Measurements from ENCODE around the gene MCOLN2.

The MCOLN2 gene

DNA sequence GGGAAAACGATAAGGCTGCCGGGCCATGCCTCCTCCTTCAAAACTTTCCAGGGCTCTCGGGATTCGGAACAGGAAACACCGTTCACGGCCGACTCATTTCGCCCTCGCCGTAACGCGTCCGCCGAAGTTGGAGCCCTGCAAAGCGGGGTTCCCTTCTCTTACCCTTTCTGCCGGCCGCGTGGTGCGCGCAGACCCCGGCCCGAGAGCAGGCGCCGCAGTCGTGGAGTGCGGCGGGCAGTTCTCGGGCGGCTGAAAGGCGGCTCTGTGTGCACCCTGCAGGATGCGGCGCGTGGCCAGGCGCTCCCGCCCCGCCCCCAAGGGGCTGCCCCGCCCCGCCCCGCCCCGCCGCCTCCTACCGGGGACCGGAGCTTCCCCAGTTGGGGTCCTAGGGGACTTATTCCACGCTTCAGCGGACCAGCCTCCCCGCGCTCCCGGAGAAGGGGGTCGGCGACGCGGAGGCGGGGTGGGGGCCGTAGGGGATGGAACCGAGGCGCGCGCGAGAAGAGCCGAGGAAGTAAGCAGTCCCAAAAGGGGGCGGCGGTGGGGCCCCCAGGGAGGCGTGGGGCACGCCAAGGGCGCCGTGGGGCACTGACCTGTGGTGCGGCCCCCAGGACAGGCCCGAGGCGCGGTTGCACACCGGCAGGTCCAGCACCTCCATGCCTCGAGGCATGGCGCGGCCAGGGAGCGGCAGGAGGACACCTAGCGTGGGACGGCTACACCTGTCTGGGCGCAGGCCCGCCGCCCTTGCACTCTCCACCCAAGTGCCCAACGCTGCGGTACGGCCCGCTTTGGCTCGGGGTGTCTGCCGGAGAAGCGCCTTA, at the start of gene MCOLN2:
MCOLN2 (minus strand) TSS at position 268 of the 821 bp plus-strand sequence; CDS start at position 27, 241 bp downstream.
- Mint-ChIP-seq H3K4me3 (peak within 1 kb of the TSS; percentile 80 to 83 (median 82)), H3K27ac (no peak within 1 kb of the TSS), H3K9me3 (peaks cover 12% of the 10 kb centered on the region), H3K36me3 (ENCODE audit: low read depth) (no peaks in the 10 kb centered on the region), H3K4me1 (peaks cover 6% of the 10 kb centered on the region), H3K27me3 (ENCODE audit: low read depth) (peaks cover 83% of the 10 kb centered on the region)
- TF ChIP-seq, protein P1, sequence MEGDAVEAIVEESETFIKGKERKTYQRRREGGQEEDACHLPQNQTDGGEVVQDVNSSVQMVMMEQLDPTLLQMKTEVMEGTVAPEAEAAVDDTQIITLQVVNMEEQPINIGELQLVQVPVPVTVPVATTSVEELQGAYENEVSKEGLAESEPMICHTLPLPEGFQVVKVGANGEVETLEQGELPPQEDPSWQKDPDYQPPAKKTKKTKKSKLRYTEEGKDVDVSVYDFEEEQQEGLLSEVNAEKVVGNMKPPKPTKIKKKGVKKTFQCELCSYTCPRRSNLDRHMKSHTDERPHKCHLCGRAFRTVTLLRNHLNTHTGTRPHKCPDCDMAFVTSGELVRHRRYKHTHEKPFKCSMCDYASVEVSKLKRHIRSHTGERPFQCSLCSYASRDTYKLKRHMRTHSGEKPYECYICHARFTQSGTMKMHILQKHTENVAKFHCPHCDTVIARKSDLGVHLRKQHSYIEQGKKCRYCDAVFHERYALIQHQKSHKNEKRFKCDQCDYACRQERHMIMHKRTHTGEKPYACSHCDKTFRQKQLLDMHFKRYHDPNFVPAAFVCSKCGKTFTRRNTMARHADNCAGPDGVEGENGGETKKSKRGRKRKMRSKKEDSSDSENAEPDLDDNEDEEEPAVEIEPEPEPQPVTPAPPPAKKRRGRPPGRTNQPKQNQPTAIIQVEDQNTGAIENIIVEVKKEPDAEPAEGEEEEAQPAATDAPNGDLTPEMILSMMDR (IDR thresholded peaks at IDR 0.05; ENCODE audit: unreplicated experiment in 3 of 3) = no peak

DNA sequence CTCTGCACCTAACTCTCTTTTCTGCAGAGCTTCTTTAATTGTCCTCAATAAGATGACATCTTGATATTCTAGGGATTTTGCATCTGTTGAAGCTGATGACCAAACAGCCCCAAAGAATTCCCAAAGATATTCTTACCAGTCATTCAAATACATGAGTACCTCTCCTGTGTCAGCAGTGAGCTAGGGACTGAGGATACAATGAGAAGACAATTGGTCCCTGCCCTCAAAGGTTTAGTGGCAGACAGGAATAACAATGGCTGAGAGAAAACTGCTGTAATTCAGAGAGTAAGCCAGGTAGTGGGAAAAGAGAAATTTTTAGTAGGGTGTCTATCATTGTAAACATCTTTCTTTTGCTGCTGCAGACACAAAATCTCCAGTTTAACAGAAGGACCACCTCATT, 45.5 kb upstream of the MCOLN2 start:
- Mint-ChIP-seq H3K4me1 (peaks cover 5% of the 10 kb centered on the region), H3K27ac (no peak overlapping the region), H3K27me3 (ENCODE audit: low read depth) (peaks cover 71% of the 10 kb centered on the region), H3K4me3 (no peak overlapping the region), H3K9me3 (no peaks in the 10 kb centered on the region), H3K36me3 (ENCODE audit: low read depth) (no peaks in the 10 kb centered on the region)
- TF ChIP-seq, protein P1 (IDR thresholded peaks at IDR 0.05; ENCODE audit: unreplicated experiment in 3 of 3) = no peak

DNA sequence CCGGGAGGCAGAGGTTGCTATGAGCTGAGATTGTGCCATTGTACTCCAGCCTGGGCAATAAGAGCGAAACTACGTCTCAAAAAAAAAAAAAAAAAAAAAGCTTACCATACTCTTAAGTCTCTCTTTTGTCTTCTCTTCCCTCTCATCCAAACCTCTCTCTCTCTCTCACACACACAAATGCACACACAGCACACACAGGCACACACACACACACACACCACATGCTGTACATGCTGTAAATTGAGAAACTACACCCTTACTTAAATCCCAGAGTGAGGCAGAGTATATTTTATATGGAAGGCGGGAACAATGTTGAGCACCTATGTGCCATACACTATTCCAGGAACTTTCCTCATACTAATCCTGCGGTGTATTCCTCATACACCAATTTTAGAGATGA, 44.9 kb upstream of the MCOLN2 start:
- Mint-ChIP-seq H3K27me3 (ENCODE audit: low read depth) (peaks cover 65% of the 10 kb centered on the region), H3K36me3 (ENCODE audit: low read depth) (no peaks in the 10 kb centered on the region), H3K4me3 (no peak overlapping the region), H3K9me3 (no peaks in the 10 kb centered on the region), H3K4me1 (peaks cover under 1% of the 10 kb centered on the region), H3K27ac (no peak overlapping the region)
- TF ChIP-seq, protein P1 (IDR thresholded peaks at IDR 0.05; ENCODE audit: unreplicated experiment in 3 of 3) = no peak

DNA sequence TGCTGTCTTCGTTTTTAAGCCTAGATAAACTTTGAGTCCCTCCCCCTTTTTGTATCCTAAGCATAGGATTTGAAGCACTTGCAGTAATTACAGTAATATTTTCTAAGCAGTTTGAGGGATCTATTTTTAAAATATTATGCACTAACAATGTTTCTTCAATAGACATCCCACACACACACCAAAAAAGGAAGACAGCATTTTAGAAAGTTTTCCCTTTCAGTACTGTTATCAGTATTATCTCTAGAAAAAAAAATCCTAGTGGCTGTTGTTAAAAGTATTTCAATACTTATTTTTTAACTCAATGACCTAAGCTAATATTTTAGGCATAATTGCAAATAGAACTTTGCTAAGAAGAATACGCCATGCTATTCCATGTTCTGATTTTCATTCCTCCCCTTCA, 36.3 kb upstream of the MCOLN2 start:
- Mint-ChIP-seq H3K9me3 (no peaks in the 10 kb centered on the region), H3K27ac (no peak overlapping the region), H3K4me3 (no peak overlapping the region), H3K4me1 (no peaks in the 10 kb centered on the region), H3K27me3 (ENCODE audit: low read depth) (peaks cover 6% of the 10 kb centered on the region), H3K36me3 (ENCODE audit: low read depth) (no peaks in the 10 kb centered on the region)
- TF ChIP-seq, protein P1 (IDR thresholded peaks at IDR 0.05; ENCODE audit: unreplicated experiment in 3 of 3) = no peak

DNA sequence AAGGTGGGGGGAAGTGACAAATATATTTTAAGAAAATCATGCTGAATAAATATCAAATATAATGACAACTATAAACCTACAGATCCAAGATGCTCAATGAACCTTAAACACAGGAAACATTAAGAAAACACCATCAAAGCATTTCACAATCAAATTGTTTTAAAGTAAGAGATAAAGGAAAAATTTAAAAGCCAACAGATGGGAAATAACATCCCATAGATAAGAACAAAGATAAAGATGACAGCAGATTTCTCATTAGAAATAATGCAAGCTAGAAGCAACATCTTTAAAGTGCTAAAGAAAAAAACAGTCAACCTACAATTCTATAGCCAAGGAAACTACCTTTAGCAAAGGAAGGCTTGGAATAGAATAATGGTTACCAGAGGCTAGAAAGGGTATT, 33.6 kb upstream of the MCOLN2 start:
- no peaks in the 10 kb centered on the region for H3K4me1 Mint-ChIP-seq
- H3K9me3 Mint-ChIP-seq = no peaks in the 10 kb centered on the region
- H3K36me3 Mint-ChIP-seq (ENCODE audit: low read depth) = no peaks in the 10 kb centered on the region
- H3K4me3 Mint-ChIP-seq = no peak overlapping the region
- H3K27ac Mint-ChIP-seq = no peak overlapping the region
- no peaks in the 10 kb centered on the region for H3K27me3 Mint-ChIP-seq (ENCODE audit: low read depth)
- TF ChIP-seq, protein P1 (IDR thresholded peaks at IDR 0.05; ENCODE audit: unreplicated experiment in 3 of 3) = no peak

DNA sequence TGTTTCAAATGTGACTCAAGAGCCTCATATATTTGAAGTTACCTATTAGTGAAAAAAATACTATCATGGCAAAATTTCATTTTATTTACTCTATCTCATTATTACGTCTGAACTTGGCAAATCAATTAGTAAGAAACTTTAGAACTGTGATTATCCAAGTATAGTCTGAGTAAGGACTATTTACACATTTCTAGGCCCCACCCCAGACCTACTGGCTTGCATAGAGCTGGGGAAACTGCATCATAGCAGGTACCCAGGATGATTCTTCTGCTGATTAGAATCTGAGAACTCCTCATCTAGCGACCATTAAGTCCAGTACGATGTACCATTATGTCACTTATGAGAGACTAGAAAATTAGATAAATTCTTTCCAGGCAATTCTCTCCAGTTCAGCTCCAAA, 31.2 kb upstream of the MCOLN2 start:
- Mint-ChIP-seq H3K27me3 (ENCODE audit: low read depth) (no peaks in the 10 kb centered on the region), H3K4me1 (no peaks in the 10 kb centered on the region)

More for the DNA sequence above, 31.2 kb upstream of the MCOLN2 start:
- Mint-ChIP-seq H3K9me3 (no peaks in the 10 kb centered on the region), H3K27ac (no peak overlapping the region), H3K4me3 (no peak overlapping the region), H3K36me3 (ENCODE audit: low read depth) (no peaks in the 10 kb centered on the region)
- TF ChIP-seq, protein P1 (IDR thresholded peaks at IDR 0.05; ENCODE audit: unreplicated experiment in 3 of 3) = no peak

All from nephron (organoid).